HG02763 (cell line): ENCODE measurements around the gene OCA2.
"Not testable (repeated sequence)": the region's sequence is repeated elsewhere in the genome, so short reads cannot be mapped to it uniquely, and the experiment has no call there.

Experiments
- ATAC-seq: cut with Tn5 transposase; IDR thresholded peaks from one replicate; pipeline ENCODE4 v1.9.1; 2021; ENCODE audit warnings: mild to moderate bottlenecking, moderate library complexity; ENCODE audit not compliant: unreplicated experiment

Gene OCA2

DNA sequence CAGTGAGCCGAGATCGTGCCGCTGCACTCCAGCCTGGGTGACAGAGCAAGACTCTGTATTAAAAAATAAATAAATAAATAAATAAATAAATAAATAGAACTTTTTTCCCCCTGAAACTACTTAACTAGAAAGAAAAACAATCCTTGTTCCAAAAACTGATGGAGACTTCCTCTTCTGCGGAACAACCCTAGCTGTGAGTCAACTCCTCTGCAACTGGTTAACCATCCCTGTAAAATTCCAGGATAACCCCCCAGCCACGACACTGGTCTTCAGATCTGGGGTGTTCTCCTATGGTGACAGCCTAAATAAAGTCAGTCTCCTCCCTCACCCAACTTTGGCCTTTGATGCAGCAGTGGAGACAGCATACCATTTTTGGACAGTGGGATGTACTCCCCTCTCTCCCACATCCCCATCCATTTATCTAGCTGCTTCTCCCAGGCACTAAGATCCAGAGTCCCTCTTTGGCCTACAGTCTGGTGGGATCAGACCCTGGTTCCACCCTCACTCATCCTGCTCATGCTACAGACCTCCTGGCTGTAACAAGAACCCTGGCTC, 352.6 kb downstream of the OCA2 start:
- ATAC-seq = no peak

GRCh38 chr15:27744641-27745040, 354.5 kb downstream of the OCA2 start:
- ATAC-seq = no peak

DNA sequence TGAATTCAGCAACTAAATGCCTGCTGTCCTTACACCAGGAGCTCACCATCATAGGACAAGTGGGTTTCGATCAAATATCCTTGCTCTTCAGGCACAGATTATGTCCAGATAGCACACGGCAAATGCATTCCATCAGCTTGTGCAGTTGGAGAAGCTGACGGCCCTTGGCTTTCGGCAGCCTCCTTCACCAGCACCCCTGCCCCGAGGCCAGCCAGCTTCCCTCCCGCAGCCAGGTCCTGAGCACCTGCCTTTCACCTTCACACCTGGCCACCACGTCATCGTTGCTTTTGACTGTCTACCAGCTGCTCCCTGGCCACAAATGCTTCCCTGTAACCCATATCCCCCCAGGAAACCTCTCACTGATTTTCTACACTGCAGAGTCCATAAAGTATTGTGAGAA, 355.5 kb downstream of the OCA2 start:
- ATAC-seq = no peak

- no peak for ATAC-seq
Observed at GRCh38 chr15:27742751-27743477, 356.2 kb downstream of the OCA2 start.

GRCh38 chr15:27741226-27741860, 357.8 kb downstream of the OCA2 start:
- no peak for ATAC-seq

DNA sequence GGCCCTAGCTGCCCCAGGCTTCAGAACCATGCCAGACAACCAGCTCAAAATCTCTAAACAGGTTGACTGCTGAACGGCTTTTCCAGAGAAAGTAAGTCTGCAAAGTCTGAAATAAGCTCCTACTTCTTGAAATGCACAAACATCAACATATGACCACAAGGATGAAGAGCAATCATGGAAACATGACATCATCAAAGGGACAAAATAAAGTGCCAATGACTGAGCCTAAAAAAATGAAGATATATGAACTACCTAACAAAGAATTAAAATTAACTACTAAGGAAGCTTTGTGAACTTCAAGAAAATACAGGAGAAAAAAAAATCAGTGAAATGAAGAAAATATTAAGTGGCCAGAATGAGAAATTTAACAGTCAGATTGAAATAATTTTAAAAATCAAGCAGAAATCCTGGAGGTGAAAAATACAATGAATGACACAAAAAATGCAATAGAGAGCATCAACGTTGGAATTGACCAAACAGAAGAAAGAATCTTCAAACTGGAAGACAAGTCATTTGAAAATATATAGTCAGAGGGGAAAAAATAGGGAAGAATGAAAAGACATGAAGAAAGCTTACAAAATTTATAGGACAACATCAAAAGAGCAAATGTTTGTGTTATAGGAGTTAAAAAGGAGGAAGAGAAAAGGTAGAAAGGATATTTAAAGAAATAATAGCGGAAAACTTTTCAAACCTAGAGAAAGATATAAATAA, 364.2 kb downstream of the OCA2 start:
- ATAC-seq = no peak

- ATAC-seq = no peak
Observed at GRCh38 chr15:27731776-27732175, 367.3 kb downstream of the OCA2 start.

- ATAC-seq = no peak
Observed at GRCh38 chr15:27730868-27731267, 368.2 kb downstream of the OCA2 start.

GRCh38 chr15:27725731-27726130, 373.4 kb downstream of the OCA2 start:
- ATAC-seq = no peak

GRCh38 chr15:27723821-27724220, 375.3 kb downstream of the OCA2 start:
- no peak for ATAC-seq

- ATAC-seq = no peak
Observed at GRCh38 chr15:27722102-27722501, 377.0 kb downstream of the OCA2 start.

- no peak for ATAC-seq
Observed at GRCh38 chr15:27714675-27715074, 384.4 kb downstream of the OCA2 start.

GRCh38 chr15:27713850-27714249, 385.3 kb downstream of the OCA2 start:
- not testable (repeated sequence) for ATAC-seq

DNA sequence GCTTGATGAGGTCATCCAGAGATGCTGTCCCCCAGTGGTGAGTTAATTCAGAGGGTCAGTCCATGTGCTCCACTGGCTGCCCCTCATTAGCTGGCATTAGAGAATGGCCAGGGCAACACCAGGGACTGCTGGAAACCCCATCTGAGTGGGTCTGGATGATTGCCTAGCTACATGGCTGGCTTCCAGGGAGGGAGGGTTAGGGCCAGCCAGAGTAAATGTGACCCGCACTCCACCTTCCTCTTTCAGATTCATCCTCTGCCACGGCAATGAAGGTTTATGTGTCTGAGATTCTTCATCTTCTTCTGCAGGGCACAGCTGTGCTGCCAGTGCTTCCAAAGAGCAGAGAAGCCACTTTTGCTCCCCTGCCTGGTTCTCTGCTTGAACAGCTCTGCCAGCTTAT, 391.9 kb downstream of the OCA2 start:
- no peak for ATAC-seq

DNA sequence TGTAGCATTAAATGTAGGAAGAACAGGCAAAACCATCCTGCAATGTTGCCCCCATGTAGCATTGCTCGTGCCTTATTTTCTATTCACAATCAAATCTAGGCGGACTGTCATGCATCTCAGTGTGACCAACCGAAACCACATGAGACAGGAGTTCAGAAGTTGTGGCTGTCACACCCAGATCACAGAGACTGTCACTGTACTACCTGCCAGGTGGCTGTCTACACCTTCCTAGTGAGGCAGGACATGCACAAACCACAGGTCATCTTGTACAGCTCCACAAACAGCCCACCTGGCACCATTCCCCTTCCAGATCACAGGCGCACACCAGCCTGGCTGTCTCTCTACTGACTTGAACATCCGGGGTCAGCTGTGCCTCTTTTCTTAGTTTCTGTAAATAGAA, 392.8 kb downstream of the OCA2 start:
- ATAC-seq = no peak

GRCh38 chr15:27705056-27705455, 394.1 kb downstream of the OCA2 start:
- no peak for ATAC-seq
